Bronchial epithelial cell (primary cell): ENCODE measurements around the gene TSPEAR. TPM values are rescaled to one million over a fixed set of nuclear protein-coding genes. Genes with fewer than 3 reads are reported as not detected.
A peak's percentile ranks its signal among the peaks of the same experiment; 100 is the strongest.

ENCODE experiments used
- DNase-seq: peaks from one replicate; pipeline ENCODE4 v3.0.0-alpha.2; 2010; ENCODE audit warnings: low read depth
- FAIRE-seq: peaks from 2 replicates; lab custom pipeline; 2011; peaks lifted over from hg19 to GRCh38; lab: Jason Lieb, UNC
- H3K27me3 ChIP-seq: 2 replicates; pipeline ENCODE4 v1.5.1; 2011; ENCODE audit warnings: low read length; ENCODE audit not compliant: control insufficient read depth, insufficient read depth
- H3K36me3 ChIP-seq: 2 replicates; pipeline ENCODE4 v1.5.1; 2011; ENCODE audit warnings: low read length; ENCODE audit not compliant: control insufficient read depth, insufficient read depth
- H3K4me3 ChIP-seq: 2 replicates; pipeline ENCODE4 v1.5.1; 2011; ENCODE audit warnings: mild to moderate bottlenecking, low read depth, low read length, control low read depth
- total RNA-seq: library from RNA; depleted of rRNA; stranded (reverse); fragments of >200 nt; gene quantifications from 2 replicates; pipeline ENCODE4 v1.2.1, GENCODE V29; 2014
- TF ChIP-seq, protein P1 (sequence below): IDR thresholded peaks from 2 replicates; pipeline ENCODE4 v1.5.1; 2011; ENCODE audit warnings: mild to moderate bottlenecking, moderate library complexity, low read length, control low read depth, inconsistent platforms; ENCODE audit not compliant: insufficient read depth, severe bottlenecking

Gene TSPEAR
- total RNA-seq, 1 donor from 2014 or later, result not detected

- Histone ChIP-seq H3K27me3 (no peaks in the 10 kb centered on the region), H3K4me3 (no peak overlapping the region), H3K36me3 (no peaks in the 10 kb centered on the region)
- TF ChIP-seq, protein P1, sequence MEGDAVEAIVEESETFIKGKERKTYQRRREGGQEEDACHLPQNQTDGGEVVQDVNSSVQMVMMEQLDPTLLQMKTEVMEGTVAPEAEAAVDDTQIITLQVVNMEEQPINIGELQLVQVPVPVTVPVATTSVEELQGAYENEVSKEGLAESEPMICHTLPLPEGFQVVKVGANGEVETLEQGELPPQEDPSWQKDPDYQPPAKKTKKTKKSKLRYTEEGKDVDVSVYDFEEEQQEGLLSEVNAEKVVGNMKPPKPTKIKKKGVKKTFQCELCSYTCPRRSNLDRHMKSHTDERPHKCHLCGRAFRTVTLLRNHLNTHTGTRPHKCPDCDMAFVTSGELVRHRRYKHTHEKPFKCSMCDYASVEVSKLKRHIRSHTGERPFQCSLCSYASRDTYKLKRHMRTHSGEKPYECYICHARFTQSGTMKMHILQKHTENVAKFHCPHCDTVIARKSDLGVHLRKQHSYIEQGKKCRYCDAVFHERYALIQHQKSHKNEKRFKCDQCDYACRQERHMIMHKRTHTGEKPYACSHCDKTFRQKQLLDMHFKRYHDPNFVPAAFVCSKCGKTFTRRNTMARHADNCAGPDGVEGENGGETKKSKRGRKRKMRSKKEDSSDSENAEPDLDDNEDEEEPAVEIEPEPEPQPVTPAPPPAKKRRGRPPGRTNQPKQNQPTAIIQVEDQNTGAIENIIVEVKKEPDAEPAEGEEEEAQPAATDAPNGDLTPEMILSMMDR, result no peak
- peak; percentile 16 for DNase-seq
- FAIRE-seq, result peak; percentile 86
These were observed 200.0 kb downstream of the TSPEAR start for GRCh38 chr21:44511219-44511937.

GRCh38 chr21:44510508-44511218, 200.7 kb downstream of the TSPEAR start:
- Histone ChIP-seq H3K36me3 (no peaks in the 10 kb centered on the region), H3K27me3 (no peaks in the 10 kb centered on the region), H3K4me3 (peak overlapping the region; percentile 8)
- no peak for DNase-seq
- TF ChIP-seq, protein P1, result peak; percentile 71
- no peak for FAIRE-seq

- Histone ChIP-seq H3K36me3 (no peaks in the 10 kb centered on the region), H3K27me3 (no peaks in the 10 kb centered on the region), H3K4me3 (no peak overlapping the region)
These were observed 201.3 kb downstream of the TSPEAR start for GRCh38 chr21:44510109-44510507.

DNA sequence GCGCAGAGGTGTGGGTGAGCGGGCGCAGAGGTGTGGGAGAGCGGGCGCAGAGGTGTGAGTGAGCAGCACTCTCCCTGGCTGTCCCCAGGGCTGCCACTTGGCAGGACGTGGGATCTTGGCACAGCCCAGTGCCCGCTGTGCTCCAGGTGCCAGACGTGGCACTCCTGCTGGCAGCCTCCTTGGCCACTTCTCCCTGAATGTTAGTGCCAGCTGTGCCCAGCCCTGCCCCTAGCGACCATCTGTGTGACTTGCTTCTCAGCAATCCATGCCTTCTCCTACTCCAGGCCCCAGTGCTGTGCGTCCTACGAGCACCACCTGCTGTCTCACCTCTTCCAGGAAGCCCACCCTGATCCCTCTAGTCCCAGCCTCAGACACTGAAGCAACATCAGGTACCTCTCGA, 201.8 kb downstream of the TSPEAR start:
- Histone ChIP-seq H3K27me3 (no peaks in the 10 kb centered on the region), H3K36me3 (no peaks in the 10 kb centered on the region), H3K4me3 (no peak overlapping the region)
- TF ChIP-seq, protein P1, result peak; percentile 35
- DNase-seq (no peak), FAIRE-seq (no peak)

More at GRCh38 chr21:44510109-44510507, 201.3 kb downstream of the TSPEAR start:
- FAIRE-seq (no peak), DNase-seq (no peak)
- TF ChIP-seq, protein P1, result no peak

GRCh38 chr21:44508711-44509445, 202.5 kb downstream of the TSPEAR start:
- TF ChIP-seq, protein P1, result no peak
- DNase-seq (no peak), FAIRE-seq (no peak)
- Histone ChIP-seq H3K36me3 (no peaks in the 10 kb centered on the region), H3K4me3 (no peak overlapping the region), H3K27me3 (no peaks in the 10 kb centered on the region)
